Stromal cell of bone marrow (primary cell): ENCODE results near the gene KCMF1.

Experiments used
- DNase-seq: peaks from one replicate; pipeline ENCODE4 v3.0.0-alpha.2; 2012; ENCODE audit warnings: low read depth

The KCMF1 gene

GRCh38 chr2:84980263-84980983 lies 9.5 kb downstream of the KCMF1 start:
- no peak for DNase-seq

DNA sequence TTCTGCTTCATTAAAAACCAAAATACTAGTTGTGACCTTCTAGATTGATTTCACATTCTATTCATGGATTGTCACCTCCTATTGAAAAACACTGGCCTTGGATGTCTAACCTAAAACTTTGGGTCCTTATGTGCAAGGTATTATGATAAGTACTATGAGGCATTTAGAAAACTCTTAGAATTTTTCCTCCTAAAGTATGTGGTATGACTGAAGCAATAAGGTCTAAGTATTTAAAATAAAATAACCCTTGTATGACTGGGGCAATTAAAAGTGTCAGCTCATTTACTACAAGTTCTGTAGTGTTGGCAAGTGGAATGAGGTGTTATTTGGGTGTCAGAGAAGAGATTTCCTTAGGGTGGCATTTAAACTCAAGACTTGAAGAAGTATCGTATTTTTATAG lies 15.1 kb downstream of the KCMF1 start:
- no peak for DNase-seq

DNA sequence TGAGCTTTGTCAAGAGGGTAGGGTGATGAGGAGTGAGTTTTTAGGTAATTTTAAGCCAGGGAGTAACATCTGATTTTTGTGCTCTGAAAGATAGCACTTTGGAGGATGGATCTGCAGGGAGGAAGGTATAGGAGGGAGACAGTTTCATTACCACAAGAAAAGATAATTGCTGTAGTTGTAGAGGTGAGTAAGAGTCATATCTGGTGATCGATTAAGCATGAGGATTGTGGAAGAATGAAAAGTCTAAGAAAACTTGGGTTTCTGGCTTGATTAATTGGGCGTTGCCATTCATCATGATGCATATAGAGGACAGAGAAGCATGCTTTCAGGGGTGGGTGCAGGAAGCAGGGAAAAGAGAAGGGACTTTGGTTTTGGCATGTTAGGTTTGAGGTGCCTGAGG lies 18.5 kb downstream of the KCMF1 start:
- DNase-seq = no peak

DNA sequence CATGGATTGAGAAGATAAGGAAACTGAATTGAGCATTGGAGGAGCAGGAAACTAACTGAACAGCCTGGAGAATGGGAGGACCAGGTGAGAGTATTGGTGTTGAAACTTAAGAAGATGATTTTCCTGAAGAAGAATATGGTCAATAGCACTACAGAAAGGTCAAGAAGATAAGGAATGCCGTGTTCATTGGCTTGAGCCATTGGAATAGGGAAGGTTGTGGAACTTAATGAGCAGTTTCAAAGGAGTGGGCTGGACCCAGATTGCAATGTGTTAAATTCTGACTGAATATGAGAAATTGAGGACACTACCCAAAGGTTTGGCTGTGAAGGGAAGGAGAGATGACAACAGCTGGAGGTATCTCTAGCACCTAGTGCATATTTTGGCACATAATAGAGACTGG lies 19.0 kb downstream of the KCMF1 start:
- DNase-seq = no peak

DNA sequence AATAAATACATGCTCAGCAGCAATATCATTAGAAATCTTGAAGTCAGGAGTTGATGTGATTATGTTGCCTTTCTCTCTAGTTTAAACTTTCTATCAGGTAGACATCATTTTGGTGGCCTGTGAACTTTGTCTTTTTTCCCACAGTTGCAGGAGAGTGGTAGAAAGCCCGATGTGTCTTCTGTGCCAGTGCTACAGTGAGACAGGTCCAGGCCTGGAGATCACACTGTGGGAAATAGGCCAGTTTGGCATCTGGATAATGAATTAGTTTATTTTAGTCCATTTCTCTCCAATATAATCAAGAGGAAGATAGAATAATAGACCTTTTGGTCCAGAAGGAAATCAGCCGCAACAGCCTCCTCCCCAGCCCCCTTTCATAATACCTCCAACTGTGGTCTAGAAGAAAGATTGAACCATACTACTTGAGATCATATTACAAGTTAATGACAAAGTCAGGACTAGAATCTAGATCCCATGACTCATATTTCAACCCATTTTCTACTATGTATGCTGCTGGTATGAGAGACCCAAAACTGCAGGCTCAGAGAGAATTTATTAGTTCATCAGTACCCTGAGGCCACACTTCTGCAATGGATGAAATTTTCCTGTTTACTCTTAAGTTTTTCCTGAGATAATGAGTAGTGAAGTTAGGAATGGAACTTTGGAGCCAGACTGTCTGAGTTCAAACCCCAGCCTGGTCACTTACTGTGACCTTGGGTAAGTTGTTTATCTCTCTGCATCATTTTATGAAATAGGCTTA lies 20.6 kb downstream of the KCMF1 start:
- DNase-seq = peak; percentile 35

DNA sequence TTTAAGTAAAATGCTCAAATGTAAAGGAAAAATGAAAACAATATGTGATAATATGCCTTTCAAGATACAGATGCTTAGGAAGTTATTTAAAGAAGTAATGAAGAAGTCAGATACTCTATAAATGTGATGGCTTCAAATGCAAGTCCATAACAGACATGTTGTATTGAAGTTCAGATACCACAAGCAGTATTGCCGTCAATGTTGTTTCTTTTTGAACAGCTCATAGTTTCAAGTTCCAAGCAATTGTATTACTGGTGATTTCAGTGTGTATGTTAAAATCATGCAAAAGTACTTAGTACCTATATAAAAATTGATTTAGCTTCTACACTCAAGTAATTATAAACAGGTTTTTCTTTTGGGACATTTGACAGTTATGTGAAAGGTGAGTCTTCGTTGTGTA lies 24.9 kb downstream of the KCMF1 start:
- no peak for DNase-seq

- no peak for DNase-seq
These were observed 25.9 kb downstream of the KCMF1 start for GRCh38 chr2:84996909-84997308.

- no peak for DNase-seq
These were observed 28.6 kb downstream of the KCMF1 start for GRCh38 chr2:84999553-84999955.

- DNase-seq = no peak
These were observed 30.6 kb downstream of the KCMF1 start for GRCh38 chr2:85001595-85001994.

DNA sequence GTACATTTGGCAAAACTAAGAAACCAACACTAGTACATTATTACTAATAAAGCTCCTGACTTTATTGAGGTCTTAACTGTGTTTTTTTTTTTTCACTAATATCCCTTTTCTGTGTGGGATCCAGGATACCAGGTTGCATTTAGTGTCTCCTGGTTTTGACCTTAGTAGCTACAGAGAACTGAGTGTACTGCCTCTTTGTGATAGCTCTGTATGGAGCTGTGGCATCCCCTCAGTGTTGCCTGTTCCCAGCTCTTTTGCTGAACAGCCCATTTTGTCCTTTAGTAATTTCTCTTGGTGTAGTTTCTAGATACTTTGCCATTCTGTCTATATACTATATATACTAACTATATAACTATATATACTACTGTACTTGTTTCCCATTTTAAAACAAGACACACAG lies 31.6 kb downstream of the KCMF1 start:
- DNase-seq = no peak

- DNase-seq = no peak
These were observed 37.3 kb downstream of the KCMF1 start for GRCh38 chr2:85008252-85008651.

DNA sequence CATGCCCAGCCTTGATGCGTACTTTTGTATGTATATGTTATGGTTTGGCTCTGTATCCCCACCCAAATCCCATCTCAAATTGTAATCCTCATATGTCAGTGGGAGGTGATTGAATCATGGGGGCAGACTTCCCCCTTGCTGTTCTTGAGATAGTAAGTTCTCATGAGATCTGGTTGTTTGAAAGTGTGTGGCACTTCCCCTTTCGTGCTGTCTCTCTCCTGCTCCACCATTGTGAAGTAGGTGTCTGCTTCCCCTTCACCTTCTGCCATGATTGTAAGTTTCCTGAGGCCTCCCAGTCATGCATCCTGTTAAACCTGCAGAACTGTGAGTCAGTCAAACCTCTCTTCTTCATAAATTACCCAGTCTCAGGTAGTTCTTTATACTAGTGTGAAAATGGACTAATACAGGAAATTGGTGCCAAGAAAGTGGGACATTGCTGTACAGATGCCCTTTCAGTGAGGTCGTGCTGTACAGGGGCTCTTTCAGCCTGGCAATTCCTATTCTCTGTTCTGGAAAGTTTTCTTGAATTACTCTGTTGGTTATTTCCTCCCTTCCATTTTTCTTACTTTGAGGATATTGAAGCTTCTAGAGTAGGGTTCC lies 38.2 kb downstream of the KCMF1 start:
- DNase-seq = no peak

DNA sequence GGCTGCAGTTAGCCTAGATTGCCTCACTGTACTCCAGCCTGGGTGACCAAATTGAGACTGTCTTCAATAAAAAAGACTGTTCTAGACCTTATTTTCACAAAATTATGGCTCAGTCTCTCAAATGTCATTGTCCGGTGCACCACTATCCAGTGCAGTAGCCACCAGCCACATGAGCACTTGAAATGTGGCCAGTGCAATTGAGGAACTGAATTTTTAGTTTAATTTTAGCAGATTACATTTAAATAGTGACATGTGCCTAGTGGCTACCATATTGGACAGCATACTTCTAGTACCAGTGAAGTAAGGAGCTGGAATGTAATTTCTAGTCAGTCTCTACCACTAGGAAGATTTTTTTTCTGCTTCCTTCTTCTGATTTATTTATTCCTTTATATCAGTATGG lies 39.4 kb downstream of the KCMF1 start:
- no peak for DNase-seq

- DNase-seq = no peak
These were observed 40.1 kb downstream of the KCMF1 start for GRCh38 chr2:85011098-85011497.

DNA sequence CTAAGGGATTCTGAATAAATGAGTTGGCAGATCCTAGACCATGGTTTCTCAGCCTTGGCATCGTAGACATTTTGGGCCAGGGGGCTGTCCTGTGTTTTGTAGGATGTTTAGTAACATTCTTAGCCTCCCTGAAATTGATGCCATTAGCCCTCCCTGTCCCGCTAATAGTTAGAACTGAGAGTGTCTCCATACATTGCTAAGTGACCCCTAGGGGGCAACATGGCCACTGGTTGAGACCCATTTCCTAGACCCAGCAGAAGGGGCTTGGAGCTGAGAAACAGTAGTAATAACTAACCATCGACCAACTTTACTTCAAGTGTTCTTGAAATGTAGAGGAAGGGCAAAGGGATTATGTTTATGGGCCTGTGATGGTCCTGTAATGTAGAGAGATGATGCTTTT lies 40.8 kb downstream of the KCMF1 start:
- DNase-seq = no peak

- no peak for DNase-seq
These were observed 41.5 kb downstream of the KCMF1 start for GRCh38 chr2:85012431-85012830.

GRCh38 chr2:85012855-85013254 lies 41.9 kb downstream of the KCMF1 start:
- DNase-seq = no peak

DNA sequence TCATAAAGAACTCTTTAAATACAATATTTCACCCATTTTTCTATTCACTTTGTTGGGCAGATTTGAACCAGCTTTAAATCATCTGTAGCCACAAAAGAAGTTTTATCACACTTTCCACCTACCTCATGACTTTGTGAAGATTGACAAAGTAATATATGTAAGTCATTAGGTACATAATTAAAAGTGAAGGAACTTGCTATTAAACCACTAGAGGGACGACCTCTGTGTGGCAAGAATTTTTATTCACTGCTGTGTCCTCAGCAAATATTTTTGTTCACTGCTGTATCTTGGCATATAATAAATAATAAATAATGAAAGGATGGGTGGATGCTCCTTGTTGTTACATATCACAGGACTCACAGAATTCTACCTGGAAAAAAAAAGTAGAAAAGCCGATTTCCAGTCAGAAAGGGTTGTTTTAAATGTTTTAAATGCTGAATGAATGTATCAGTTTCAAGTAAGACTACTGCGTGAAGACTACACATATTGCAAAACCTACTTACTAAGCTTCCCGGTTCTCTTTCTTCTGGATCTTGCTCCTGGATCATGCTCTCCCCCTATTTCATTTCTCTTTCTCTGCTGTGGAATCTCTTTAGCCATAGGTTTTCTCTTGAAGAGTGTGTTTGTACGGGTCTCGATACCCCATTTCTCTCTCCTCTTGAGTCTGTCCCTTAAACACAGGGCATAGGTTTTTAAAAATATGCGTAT lies 44.8 kb downstream of the KCMF1 start:
- DNase-seq = peak; percentile 15

GRCh38 chr2:85016446-85016845 lies 45.5 kb downstream of the KCMF1 start:
- DNase-seq = no peak

DNA sequence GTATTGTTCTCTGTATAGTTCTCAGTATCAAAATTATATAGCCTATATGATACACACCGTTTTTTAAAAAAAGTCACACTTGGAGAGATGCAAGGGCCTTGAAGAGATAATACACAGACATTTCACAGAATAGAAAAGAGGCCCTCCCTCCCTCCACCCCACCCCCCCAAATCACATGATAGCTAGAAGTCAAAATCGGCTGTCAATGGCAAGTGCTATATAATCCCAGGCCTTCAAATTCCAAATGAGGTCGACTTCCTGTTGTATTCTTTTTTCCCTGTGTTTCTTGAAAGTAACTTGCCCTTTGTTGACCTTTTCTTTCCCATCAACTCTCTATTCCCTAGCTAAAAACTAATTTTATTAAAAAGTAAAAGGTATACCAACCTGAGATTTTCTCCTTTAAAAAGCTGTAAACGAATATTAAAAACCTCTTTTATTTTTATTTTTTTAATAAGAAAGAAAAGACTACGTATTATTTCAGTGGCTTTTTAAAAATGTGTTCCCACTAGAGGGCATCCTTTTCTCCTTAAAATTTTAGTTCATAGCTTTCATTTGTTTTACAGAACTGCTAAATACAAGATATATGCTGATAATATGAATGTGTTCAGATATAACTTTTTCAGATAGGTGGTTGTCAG lies 46.6 kb downstream of the KCMF1 start:
- no peak for DNase-seq

DNA sequence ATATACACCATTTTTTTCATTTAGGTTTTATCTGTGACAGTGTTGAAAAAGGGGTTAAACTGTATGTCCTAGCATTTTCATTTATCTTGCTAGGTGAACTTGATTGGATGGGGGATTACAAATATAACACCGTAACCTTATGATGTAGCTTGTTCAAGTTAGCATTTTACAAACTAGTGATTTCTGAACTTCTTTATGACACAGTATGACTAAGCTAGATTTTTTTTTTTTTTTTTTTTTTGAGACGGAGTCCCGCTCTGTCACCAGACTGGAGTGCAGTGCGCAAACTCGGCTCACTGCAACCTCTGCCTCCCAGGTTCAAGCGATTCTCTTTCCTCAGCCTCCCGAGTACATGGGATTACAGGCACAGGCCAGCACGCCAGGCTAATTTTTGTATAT lies 47.1 kb downstream of the KCMF1 start:
- no peak for DNase-seq

GRCh38 chr2:85019121-85019520 lies 48.2 kb downstream of the KCMF1 start:
- no peak for DNase-seq
